Measurements from ENCODE around the gene NF2. TPM values are rescaled to one million over a fixed set of nuclear protein-coding genes. Genes with fewer than 3 reads are reported as not detected.

NF2 gene
- total and polyA plus RNA-seq, 3 experiments from 2014 or later = 21.4 to 53.3 (median 51.6) TPM

DNA sequence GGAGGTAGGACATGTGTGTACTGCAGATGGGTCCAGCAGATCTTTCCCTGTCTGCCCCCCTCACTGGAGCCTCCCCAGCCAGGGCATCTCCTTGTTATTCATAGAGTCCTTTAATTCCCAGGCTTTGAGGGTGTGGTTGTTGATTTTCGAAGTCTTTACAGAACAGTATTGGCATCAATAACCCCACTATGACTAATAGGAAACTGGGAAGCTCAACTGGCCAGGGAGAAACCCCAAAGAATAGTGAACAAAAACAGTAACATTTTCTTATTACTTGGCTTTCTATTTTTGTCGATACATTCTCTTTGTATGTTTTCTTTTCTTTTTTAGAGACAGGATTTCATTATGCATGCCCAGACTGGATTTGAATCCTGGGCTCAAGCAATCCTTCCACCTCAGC lies 57.9 kb downstream of the NF2 start:
- H3K27me3 ChIP-seq (ENCODE audit: insufficient read depth, low read length, poor library complexity, severe bottlenecking) = no peaks in the 10 kb centered on the region
- CTCF ChIA-PET = no interaction called here
- H3K9me3 ChIP-seq (ENCODE audit: low read length) = no peaks in the 10 kb centered on the region
- POLR2A ChIA-PET = no interaction called here
- no peak overlapping the region for H3K27ac ChIP-seq (ENCODE audit: low read depth, low read length)
- peaks cover 18% of the 10 kb centered on the region for H3K36me3 ChIP-seq (ENCODE audit: insufficient read depth, low read length)
- no peaks in the 10 kb centered on the region for H3K4me1 ChIP-seq (ENCODE audit: insufficient read depth, low read length)
- Mint-ChIP-seq H3K27ac (no peak overlapping the region), H3K9me3 (no peaks in the 10 kb centered on the region), H3K27me3 (no peaks in the 10 kb centered on the region), H3K36me3 (peaks cover 3 to 87% (median 23%) of the 10 kb centered on the region in 3 donors), H3K4me1 (no peaks in the 10 kb centered on the region), H3K4me3 (no peak overlapping the region)
- no peak for DNase-seq
- no peak overlapping the region for H3K4me3 ChIP-seq (ENCODE audit: low read length)

- no peaks in the 10 kb centered on the region for H3K4me1 ChIP-seq (ENCODE audit: insufficient read depth, low read length)
- Mint-ChIP-seq H3K9me3 (no peaks in the 10 kb centered on the region), H3K4me1 (no peaks in the 10 kb centered on the region), H3K27ac (peak overlapping the region in 1 of 8 donors; percentile 73), H3K4me3 (no peak overlapping the region), H3K36me3 (peaks cover 3 to 85% (median 19%) of the 10 kb centered on the region in 3 donors), H3K27me3 (no peaks in the 10 kb centered on the region)
- H3K4me3 ChIP-seq (ENCODE audit: low read length) = no peak overlapping the region
- H3K9me3 ChIP-seq (ENCODE audit: low read length) = no peaks in the 10 kb centered on the region
- H3K27me3 ChIP-seq (ENCODE audit: insufficient read depth, low read length, poor library complexity, severe bottlenecking) = no peaks in the 10 kb centered on the region
- no peak overlapping the region for H3K27ac ChIP-seq (ENCODE audit: low read depth, low read length)
- ChIA-PET CTCF (no interaction called here), POLR2A (no interaction called here)
- H3K36me3 ChIP-seq (ENCODE audit: insufficient read depth, low read length) = peaks cover 26% of the 10 kb centered on the region
- no peak for DNase-seq
These were observed 59.9 kb downstream of the NF2 start for GRCh38 chr22:29663180-29663821.

DNA sequence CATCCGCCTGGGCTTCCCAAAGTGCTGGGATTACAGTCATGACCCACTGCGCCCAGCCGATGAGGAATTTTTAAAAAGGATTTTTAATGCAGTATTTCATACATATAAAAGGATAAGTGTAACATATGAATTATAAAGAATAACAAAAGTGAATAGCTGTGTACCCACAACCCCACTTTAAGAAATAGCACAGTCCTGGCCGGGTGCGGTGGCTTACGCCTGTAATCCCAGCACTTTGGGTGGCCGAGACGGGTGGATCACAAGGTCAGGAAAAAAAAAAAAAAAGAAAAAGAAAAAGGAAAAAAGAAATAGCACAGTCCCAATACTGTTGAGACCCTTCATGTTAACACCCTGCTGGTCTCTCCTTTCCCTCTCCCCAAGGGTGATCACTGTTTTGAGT lies 62.1 kb downstream of the NF2 start:
- Histone ChIP-seq H3K27me3 (ENCODE audit: insufficient read depth, low read length, poor library complexity, severe bottlenecking) (no peaks in the 10 kb centered on the region), H3K36me3 (ENCODE audit: insufficient read depth, low read length) (peaks cover 36% of the 10 kb centered on the region), H3K4me1 (ENCODE audit: insufficient read depth, low read length) (no peaks in the 10 kb centered on the region), H3K27ac (ENCODE audit: low read depth, low read length) (no peak overlapping the region), H3K9me3 (ENCODE audit: low read length) (no peaks in the 10 kb centered on the region), H3K4me3 (ENCODE audit: low read length) (no peak overlapping the region)
- no peaks in the 10 kb centered on the region for H3K9me3 Mint-ChIP-seq
- no peak overlapping the region for H3K27ac Mint-ChIP-seq
- CTCF ChIA-PET = no interaction called here
- POLR2A ChIA-PET = no interaction called here
- no peak overlapping the region for H3K4me3 Mint-ChIP-seq
- H3K36me3 Mint-ChIP-seq = peaks cover 0 to 86% (median 22%) of the 10 kb centered on the region in 3 donors
- H3K27me3 Mint-ChIP-seq = no peaks in the 10 kb centered on the region
- H3K4me1 Mint-ChIP-seq = no peaks in the 10 kb centered on the region
- no peak for DNase-seq

DNA sequence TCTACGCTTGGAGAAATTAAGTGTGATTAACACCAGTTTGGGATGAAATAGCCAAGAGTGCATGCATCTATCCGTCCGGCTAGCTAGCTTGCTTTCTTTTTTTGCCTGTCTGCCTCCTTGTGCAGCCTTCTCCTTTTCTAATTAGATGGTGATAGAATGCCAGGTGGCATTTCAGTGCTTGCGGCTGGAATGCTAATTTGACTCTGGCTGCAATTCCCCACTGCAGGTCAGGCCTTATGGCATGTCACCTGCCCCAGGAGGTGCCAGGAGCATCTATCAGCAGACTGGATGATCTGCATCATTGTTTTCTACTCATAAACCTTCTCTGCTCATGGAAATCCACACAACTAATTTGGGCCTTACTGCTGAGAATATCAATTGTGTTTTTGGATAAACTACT lies 65.2 kb downstream of the NF2 start:
- no peaks in the 10 kb centered on the region for H3K27me3 ChIP-seq (ENCODE audit: insufficient read depth, low read length, poor library complexity, severe bottlenecking)
- H3K36me3 ChIP-seq (ENCODE audit: insufficient read depth, low read length) = peaks cover 43% of the 10 kb centered on the region
- Mint-ChIP-seq H3K27me3 (no peaks in the 10 kb centered on the region), H3K4me3 (no peak overlapping the region), H3K36me3 (peaks cover 0 to 85% (median 20%) of the 10 kb centered on the region in 3 donors), H3K4me1 (no peaks in the 10 kb centered on the region), H3K27ac (no peak overlapping the region), H3K9me3 (no peaks in the 10 kb centered on the region)
- ChIA-PET CTCF (no interaction called here), POLR2A (no interaction called here)
- no peaks in the 10 kb centered on the region for H3K4me1 ChIP-seq (ENCODE audit: insufficient read depth, low read length)
- DNase-seq = no peak
- H3K27ac ChIP-seq (ENCODE audit: low read depth, low read length) = no peak overlapping the region
- H3K4me3 ChIP-seq (ENCODE audit: low read length) = no peak overlapping the region
- H3K9me3 ChIP-seq (ENCODE audit: low read length) = no peaks in the 10 kb centered on the region

- no peaks in the 10 kb centered on the region for H3K9me3 ChIP-seq (ENCODE audit: low read length)
- Mint-ChIP-seq H3K27ac (no peak overlapping the region), H3K9me3 (no peaks in the 10 kb centered on the region), H3K4me3 (no peak overlapping the region), H3K4me1 (no peaks in the 10 kb centered on the region), H3K27me3 (no peaks in the 10 kb centered on the region), H3K36me3 (peaks cover 4 to 85% (median 20%) of the 10 kb centered on the region in 3 donors)
- no peak for DNase-seq
- H3K4me1 ChIP-seq (ENCODE audit: insufficient read depth, low read length) = no peaks in the 10 kb centered on the region
- CTCF ChIA-PET = no interaction called here
- POLR2A ChIA-PET = no interaction called here
- no peak overlapping the region for H3K4me3 ChIP-seq (ENCODE audit: low read length)
- H3K36me3 ChIP-seq (ENCODE audit: insufficient read depth, low read length) = peaks cover 52% of the 10 kb centered on the region
- no peak overlapping the region for H3K27ac ChIP-seq (ENCODE audit: low read depth, low read length)
- no peaks in the 10 kb centered on the region for H3K27me3 ChIP-seq (ENCODE audit: insufficient read depth, low read length, poor library complexity, severe bottlenecking)
These were observed 67.2 kb downstream of the NF2 start for GRCh38 chr22:29670626-29671025.

GRCh38 chr22:29673361-29674066 lies 70.1 kb downstream of the NF2 start:
- Histone ChIP-seq H3K9me3 (ENCODE audit: low read length) (no peaks in the 10 kb centered on the region), H3K36me3 (ENCODE audit: insufficient read depth, low read length) (peaks cover 65% of the 10 kb centered on the region), H3K27ac (ENCODE audit: low read depth, low read length) (no peak overlapping the region), H3K27me3 (ENCODE audit: insufficient read depth, low read length, poor library complexity, severe bottlenecking) (no peaks in the 10 kb centered on the region), H3K4me3 (ENCODE audit: low read length) (no peak overlapping the region), H3K4me1 (ENCODE audit: insufficient read depth, low read length) (no peaks in the 10 kb centered on the region)
- DNase-seq = no peak
- Mint-ChIP-seq H3K27ac (peak overlapping the region in 2 of 8 donors; percentile 16 to 19), H3K27me3 (no peaks in the 10 kb centered on the region), H3K4me1 (no peaks in the 10 kb centered on the region), H3K36me3 (peaks cover 23 to 94% (median 28%) of the 10 kb centered on the region in 3 donors), H3K9me3 (no peaks in the 10 kb centered on the region), H3K4me3 (no peak overlapping the region)
- ChIA-PET POLR2A (no interaction called here), CTCF (no interaction called here)

GRCh38 chr22:29674121-29674520 lies 70.7 kb downstream of the NF2 start:
- H3K36me3 ChIP-seq (ENCODE audit: insufficient read depth, low read length) = peaks cover 64% of the 10 kb centered on the region
- POLR2A ChIA-PET = no interaction called here
- CTCF ChIA-PET = no interaction called here
- no peak overlapping the region for H3K27ac Mint-ChIP-seq
- no peak overlapping the region for H3K4me3 ChIP-seq (ENCODE audit: low read length)
- H3K4me1 Mint-ChIP-seq = no peaks in the 10 kb centered on the region
- H3K27me3 Mint-ChIP-seq = no peaks in the 10 kb centered on the region
- no peaks in the 10 kb centered on the region for H3K27me3 ChIP-seq (ENCODE audit: insufficient read depth, low read length, poor library complexity, severe bottlenecking)
- H3K9me3 Mint-ChIP-seq = no peaks in the 10 kb centered on the region
- no peak overlapping the region for H3K4me3 Mint-ChIP-seq
- no peaks in the 10 kb centered on the region for H3K4me1 ChIP-seq (ENCODE audit: insufficient read depth, low read length)
- H3K36me3 Mint-ChIP-seq = peaks cover 23 to 94% (median 28%) of the 10 kb centered on the region in 3 donors
- no peaks in the 10 kb centered on the region for H3K9me3 ChIP-seq (ENCODE audit: low read length)
- DNase-seq = no peak
- H3K27ac ChIP-seq (ENCODE audit: low read depth, low read length) = no peak overlapping the region

GRCh38 chr22:29679316-29679715 lies 75.9 kb downstream of the NF2 start:
- Mint-ChIP-seq H3K27me3 (no peaks in the 10 kb centered on the region), H3K4me3 (no peak overlapping the region), H3K27ac (peak overlapping the region in 1 of 8 donors; percentile 60), H3K4me1 (no peaks in the 10 kb centered on the region), H3K9me3 (no peaks in the 10 kb centered on the region), H3K36me3 (peaks cover 23 to 97% (median 26%) of the 10 kb centered on the region in 3 donors)
- CTCF ChIA-PET = interaction anchor here (1.3 kb wide), 1 partner anchor 53 kb away, joined by 4 read pairs; no protein-coding TSS in a partner anchor
- POLR2A ChIA-PET = no interaction called here
- no peak overlapping the region for H3K27ac ChIP-seq (ENCODE audit: low read depth, low read length)
- H3K9me3 ChIP-seq (ENCODE audit: low read length) = no peaks in the 10 kb centered on the region
- peaks cover 62% of the 10 kb centered on the region for H3K36me3 ChIP-seq (ENCODE audit: insufficient read depth, low read length)
- no peaks in the 10 kb centered on the region for H3K4me1 ChIP-seq (ENCODE audit: insufficient read depth, low read length)
- H3K4me3 ChIP-seq (ENCODE audit: low read length) = no peak overlapping the region
- H3K27me3 ChIP-seq (ENCODE audit: insufficient read depth, low read length, poor library complexity, severe bottlenecking) = no peaks in the 10 kb centered on the region
- DNase-seq = no peak
